ENCODE results near the gene SYT4. TPM values are rescaled to one million over a fixed set of nuclear protein-coding genes. Genes with fewer than 3 reads are reported as not detected.

The SYT4 gene
- total and polyA plus RNA-seq, 10 donors: not detected

DNA sequence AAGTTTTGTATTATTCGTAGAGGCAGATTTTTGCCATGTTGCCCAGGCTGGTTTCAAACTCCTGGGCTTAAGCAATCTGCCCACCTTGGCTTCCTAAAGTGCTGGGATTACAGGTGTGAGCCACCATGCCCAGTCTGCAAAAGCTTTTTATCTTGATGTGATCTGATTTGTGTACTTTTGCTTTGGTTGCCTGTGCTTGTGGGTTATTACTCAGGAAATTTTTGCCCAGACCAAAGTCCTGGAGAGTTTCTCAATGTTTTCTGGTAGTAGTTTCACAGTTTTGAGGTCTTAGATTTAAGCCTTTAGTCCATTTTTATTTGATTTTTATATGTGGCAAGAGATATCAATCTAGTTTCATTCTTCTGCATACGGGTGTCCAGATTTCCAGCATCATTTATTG, 42.4 kb downstream of the SYT4 start:
- no peak for DNase-seq
- H3K27ac ChIP-seq: no peak overlapping the region
- H3K27me3 ChIP-seq (replicated peaks in 1 of 7): no peaks in the 10 kb centered on the region
- no peak overlapping the region for H3K4me3 ChIP-seq
- WGBS, 5 donors: 81 to 89% (median 86%) methylated on average over 2 of the region's 2 CpGs
- peaks cover 0 to 6% (median 0%) of the 10 kb centered on the region in 8 donors for H3K9me3 ChIP-seq
- no peaks in the 10 kb centered on the region for H3K4me1 ChIP-seq
- TF ChIP-seq, protein P1, sequence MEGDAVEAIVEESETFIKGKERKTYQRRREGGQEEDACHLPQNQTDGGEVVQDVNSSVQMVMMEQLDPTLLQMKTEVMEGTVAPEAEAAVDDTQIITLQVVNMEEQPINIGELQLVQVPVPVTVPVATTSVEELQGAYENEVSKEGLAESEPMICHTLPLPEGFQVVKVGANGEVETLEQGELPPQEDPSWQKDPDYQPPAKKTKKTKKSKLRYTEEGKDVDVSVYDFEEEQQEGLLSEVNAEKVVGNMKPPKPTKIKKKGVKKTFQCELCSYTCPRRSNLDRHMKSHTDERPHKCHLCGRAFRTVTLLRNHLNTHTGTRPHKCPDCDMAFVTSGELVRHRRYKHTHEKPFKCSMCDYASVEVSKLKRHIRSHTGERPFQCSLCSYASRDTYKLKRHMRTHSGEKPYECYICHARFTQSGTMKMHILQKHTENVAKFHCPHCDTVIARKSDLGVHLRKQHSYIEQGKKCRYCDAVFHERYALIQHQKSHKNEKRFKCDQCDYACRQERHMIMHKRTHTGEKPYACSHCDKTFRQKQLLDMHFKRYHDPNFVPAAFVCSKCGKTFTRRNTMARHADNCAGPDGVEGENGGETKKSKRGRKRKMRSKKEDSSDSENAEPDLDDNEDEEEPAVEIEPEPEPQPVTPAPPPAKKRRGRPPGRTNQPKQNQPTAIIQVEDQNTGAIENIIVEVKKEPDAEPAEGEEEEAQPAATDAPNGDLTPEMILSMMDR (IDR thresholded peaks at IDR 0.05 in 8 of 11, conservative IDR thresholded peaks at IDR 0.05 in 3 of 11): no peak
- TF ChIP-seq POLR2A (IDR thresholded peaks at IDR 0.05) (no peak), POLR2AphosphoS5 (IDR thresholded peaks at IDR 0.05) (no peak)
- no peaks in the 10 kb centered on the region for H3K36me3 ChIP-seq
- intact Hi-C loops (cut with DNase I; ENCODE audit: low total_unique reads): no loop called here

DNA sequence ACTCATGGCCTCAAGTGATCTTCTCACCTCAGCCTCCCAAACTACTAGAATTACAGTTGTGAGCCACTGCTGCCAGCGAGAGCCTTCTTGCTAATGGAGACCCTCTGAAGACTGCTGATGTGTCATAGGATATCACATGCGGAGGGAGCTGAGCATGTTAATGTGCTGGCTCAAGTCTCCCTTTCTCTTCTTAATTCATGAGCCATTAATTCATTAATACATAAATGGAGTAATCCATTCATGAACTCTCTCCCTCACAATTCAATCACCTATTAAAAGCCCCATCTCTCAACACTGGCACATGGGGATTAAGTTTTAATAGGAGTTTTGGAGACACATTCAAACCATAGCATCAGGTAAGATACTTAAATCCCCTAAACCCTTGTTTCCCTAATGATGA, 54.8 kb downstream of the SYT4 start:
- H3K27ac ChIP-seq: no peak overlapping the region
- no peak overlapping the region for H3K4me3 ChIP-seq
- WGBS, 5 donors: 78 to 90% (median 81%) methylated on average over 2 of the region's 2 CpGs
- no peaks in the 10 kb centered on the region for H3K4me1 ChIP-seq
- DNase-seq: no peak
- intact Hi-C loops (cut with DNase I; ENCODE audit: low total_unique reads): no loop called here
- H3K9me3 ChIP-seq: peaks cover 0 to 4% (median 0%) of the 10 kb centered on the region in 8 donors
- TF ChIP-seq POLR2AphosphoS5 (IDR thresholded peaks at IDR 0.05) (no peak), POLR2A (IDR thresholded peaks at IDR 0.05) (no peak)
- TF ChIP-seq, protein P1 (IDR thresholded peaks at IDR 0.05 in 8 of 11, conservative IDR thresholded peaks at IDR 0.05 in 3 of 11): no peak
- no peaks in the 10 kb centered on the region for H3K27me3 ChIP-seq (replicated peaks in 1 of 7)
- H3K36me3 ChIP-seq: no peaks in the 10 kb centered on the region

DNA sequence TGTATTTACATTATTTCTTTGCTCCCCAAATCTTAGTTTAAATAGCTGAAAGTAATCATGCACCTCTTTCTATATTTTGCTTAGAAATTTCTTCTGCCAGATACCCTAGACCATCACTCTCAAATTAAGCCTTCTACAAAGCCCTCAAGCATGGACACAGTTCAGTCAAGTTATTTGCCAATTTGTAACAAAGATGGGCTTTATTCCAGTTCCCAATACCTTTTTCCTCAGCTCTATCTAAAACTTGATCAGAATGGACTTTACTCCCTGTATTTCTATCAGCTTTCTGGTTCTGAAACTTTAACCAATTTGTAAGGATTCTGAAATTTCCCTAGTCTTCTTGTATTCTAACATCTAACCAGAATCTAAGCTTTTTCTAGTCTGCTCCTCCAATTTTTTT, 56.6 kb downstream of the SYT4 start:
- TF ChIP-seq, protein P1 (IDR thresholded peaks at IDR 0.05 in 8 of 11, conservative IDR thresholded peaks at IDR 0.05 in 3 of 11): no peak
- TF ChIP-seq POLR2AphosphoS5 (IDR thresholded peaks at IDR 0.05): no peak
- TF ChIP-seq POLR2A (IDR thresholded peaks at IDR 0.05): no peak
- no peak for DNase-seq
- intact Hi-C loops (cut with DNase I; ENCODE audit: low total_unique reads): no loop called here

More for the DNA sequence above, 56.6 kb downstream of the SYT4 start:
- peaks cover 0 to 4% (median 0%) of the 10 kb centered on the region in 8 donors for H3K9me3 ChIP-seq
- H3K27me3 ChIP-seq (replicated peaks in 1 of 7): no peaks in the 10 kb centered on the region
- no peaks in the 10 kb centered on the region for H3K36me3 ChIP-seq
- H3K27ac ChIP-seq: no peak overlapping the region
- no peak overlapping the region for H3K4me3 ChIP-seq
- H3K4me1 ChIP-seq: no peaks in the 10 kb centered on the region

Other genes starting within 250 kb of the SYT4 start
- not detected for gene RIT2, start 161.8 kb downstream of the SYT4 start, total RNA-seq
- not detected for gene RIT2, start 161.8 kb downstream of the SYT4 start, polyA plus RNA-seq

Data from spleen (tissue), 11 donors.